ENCODE results near the gene TMEM215. TPM values are rescaled to one million over a fixed set of nuclear protein-coding genes. Genes with fewer than 3 reads are reported as not detected.

TMEM215 gene, protein sequence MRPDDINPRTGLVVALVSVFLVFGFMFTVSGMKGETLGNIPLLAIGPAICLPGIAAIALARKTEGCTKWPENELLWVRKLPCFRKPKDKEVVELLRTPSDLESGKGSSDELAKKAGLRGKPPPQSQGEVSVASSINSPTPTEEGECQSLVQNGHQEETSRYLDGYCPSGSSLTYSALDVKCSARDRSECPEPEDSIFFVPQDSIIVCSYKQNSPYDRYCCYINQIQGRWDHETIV
- not detected in 2 replicates for total RNA-seq

DNA sequence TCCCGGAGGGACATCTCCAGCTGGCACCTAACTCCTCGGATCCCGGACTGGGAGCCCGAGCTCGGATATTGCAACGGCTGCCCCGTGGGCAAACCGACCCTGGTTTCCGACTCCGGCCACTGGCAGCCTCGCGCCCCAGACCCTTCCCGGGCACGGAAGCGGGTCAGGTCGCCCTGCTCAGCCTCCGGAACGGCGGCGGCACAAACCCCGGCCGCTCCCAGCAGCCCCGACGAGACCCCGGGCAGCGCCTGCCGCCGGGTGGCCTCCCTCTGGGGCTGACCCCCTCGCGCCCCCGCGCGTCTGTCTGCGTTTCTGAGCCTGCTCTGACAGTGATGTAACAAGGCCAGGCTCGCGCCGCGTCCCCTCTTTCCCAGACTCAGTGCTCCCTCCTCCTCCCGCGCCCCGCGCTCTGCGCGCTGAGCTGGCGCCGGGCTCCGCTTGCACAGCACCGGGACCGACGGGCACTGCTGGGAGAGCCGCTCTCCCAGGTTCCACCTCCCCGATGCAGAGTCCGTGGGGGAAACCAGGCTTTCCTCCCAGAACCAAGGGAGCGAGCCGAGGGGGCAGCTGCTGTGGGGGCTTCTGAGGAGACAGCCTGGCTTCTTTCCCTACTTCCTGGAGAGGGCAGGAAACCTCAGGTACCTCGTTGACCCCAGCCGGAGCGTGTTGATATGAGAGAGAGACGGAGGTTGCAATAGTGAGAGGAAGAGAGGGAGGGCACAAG, at the start of gene TMEM215:
TMEM215 (plus strand) TSS at position 373 of the 724 bp plus-strand sequence. CDS start 644 bp downstream, outside the sequence.

Small RNAs within 50 kb of the gene (small RNA-seq; reads per million reads assigned to genes)
- gene RF00019, result not detected

Other genes with a start within 250 kb of the TMEM215 start
- gene SMIM27, start 231.2 kb upstream of the TMEM215 start, total RNA-seq, result 1.1 and 3.7 TPM in 2 replicates
- gene TOPORS, start 231.0 kb upstream of the TMEM215 start, total RNA-seq, result 35.7 and 37.8 TPM in 2 replicates
- 16.1 and 26.8 TPM in 2 replicates for gene NDUFB6, start 210.4 kb upstream of the TMEM215 start, total RNA-seq
- gene TAF1L, start 147.9 kb upstream of the TMEM215 start, total RNA-seq, result not detected in 2 replicates
- 24.2 and 30.4 TPM in 2 replicates for gene APTX, start 218.1 kb downstream of the TMEM215 start, total RNA-seq
- gene DNAJA1, start 241.7 kb downstream of the TMEM215 start, total RNA-seq, result 64.4 and 67.5 TPM in 2 replicates

Data from hair follicle dermal papilla cell (primary cell).